Left renal cortex interstitium (tissue), 4 donors: ENCODE measurements around the gene PLXNA3. TPM values are rescaled to one million over a fixed set of nuclear protein-coding genes. Genes with fewer than 3 reads are reported as not detected.
"Not testable (repeated sequence)": the region's sequence is repeated elsewhere in the genome, so short reads cannot be mapped to it uniquely, and the experiment has no call there.

Experiments
- DNase-seq, 4 donors: peaks; one replicate each; pipeline ENCODE4 v3.0.0-alpha.2; 2013; ENCODE audit warnings: low read depth in 4 of 4, low spot score in 2 of 4, missing footprints in 1 of 4
- polyA plus RNA-seq, 4 donors: library from polyadenylated mRNA; unstranded; fragments of 120-200 nt; gene quantifications; one replicate each; pipeline ENCODE4 v1.2.1, GENCODE V29; 2013; ENCODE audit not compliant: insufficient read length in 4 of 4

PLXNA3 gene
- polyA plus RNA-seq, 4 donors = 34.7 to 66.9 (median 53.3) TPM

DNA sequence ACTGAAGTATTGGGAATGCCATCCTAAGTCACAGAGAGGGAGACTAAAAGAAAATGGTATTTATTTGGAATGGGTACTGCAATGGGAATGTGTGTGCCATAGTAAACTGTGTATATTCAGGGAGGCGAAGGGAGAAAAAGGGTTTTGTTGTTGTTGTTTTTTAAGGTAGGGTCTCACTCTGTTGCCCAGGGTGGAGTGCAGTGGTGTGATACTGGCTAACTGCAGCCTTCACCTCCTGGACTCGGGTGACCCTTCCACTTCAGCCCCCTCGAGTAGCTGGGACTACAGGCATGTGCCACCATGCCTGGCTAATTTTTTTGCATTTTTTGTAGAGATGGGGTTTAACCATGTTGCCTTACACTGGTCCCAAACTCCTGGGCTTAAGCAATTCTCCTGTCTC lies 36.6 kb downstream of the PLXNA3 start:
- no peak for DNase-seq

DNA sequence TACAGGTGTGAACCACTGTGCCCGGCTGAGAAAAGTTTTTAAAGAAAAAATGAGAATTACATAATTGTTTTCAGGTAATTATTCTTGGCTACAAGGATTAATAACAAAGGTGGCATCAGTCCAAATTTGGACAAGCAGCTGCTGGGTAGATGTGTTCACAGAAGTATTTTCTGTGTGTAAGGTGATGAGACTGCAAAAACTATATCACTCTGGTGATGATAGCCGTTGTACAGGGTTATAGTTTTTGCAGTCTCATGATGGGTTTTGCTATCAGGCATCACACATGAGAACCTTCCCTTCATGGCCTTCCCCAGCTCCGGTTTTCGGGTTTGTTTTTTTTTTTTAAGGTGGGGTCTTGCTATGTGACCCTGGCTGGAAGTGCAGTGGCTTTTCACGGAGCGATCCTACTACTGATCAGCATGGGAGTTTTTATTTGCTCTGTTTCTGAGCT lies 37.4 kb downstream of the PLXNA3 start:
- DNase-seq = no peak

DNA sequence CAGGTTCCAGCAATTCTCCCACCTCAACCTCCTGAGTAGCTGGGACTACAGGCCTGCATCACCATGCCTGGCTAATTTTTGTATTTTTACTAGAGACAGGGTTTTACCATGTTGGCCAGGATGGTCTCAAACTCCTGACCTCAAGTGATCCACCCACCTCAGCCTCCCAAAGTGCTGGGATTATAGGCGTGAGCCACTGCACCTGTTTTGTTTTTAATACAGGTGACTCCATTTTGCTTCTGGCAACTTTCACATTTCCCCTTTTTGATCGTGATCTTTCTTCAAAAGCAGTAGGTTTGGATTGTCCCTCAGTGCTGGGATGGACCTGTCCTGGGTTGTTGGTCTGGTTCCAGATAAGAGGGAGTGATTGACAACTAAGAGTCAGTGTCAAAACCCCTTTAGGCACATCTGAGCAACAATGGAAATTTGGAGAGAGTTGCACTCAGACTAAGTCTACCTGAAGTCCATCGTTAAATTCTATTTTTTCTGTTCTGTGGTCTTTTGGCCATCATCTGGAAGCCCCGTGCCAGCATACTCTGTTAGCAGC lies 38.6 kb downstream of the PLXNA3 start:
- DNase-seq = not testable (repeated sequence)

DNA sequence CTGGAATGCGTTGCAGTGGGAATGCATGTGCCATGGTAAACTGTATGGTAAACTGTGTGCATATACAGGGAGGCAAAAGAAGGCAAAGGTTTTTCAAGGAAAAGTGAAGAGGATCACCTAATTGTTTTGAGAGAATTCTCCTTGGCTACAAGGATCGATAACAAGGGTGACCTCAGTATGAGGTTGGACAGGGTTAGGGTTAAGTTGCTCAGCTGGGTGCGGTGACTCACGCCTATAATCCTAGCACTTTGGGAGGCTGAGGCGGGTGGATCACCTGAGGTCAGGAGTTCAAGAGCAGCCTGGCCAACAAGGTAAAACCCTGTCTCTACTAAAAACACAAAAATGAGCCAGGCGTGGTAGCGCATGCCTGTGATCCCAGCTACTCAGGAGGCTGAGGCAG lies 43.3 kb downstream of the PLXNA3 start:
- DNase-seq = not testable (repeated sequence)

DNA sequence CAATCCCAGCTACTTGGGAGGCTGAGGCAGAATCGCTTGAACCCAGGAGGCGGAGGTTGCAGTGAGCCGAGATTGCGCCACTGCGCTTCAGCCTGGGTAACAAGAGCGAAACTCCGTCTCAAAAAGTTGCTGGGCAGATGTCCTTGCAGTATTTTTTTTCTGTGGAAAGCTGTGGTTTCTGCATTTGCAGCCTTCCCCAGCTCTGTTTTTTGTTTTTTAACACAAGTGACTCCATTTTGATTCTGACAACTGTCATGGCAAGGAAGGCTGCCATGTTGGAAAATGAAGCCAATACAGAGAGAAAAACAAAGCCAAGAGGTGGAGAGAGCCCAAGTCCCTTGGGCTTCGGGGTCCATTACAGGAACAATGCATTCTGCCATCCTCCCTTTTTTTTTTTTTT lies 44.0 kb downstream of the PLXNA3 start:
- DNase-seq = no peak

DNA sequence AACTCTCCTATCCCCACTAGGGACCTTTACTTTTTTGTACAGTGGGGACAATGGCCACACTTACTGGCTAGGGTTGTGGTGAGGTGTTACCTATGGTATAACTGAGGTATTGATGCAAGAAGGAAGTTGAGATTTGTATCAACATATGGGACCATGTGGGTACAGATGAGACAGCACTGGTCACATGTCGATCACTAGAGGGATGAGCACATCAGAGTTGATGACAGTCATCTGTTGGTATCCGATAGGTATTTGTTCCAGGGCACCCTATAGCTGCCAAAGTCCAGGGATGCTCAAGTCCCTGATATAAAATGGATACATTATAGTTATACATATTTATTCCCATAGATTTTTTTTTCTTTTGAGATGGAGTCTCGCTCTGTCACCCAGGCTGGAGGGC lies 44.9 kb downstream of the PLXNA3 start:
- DNase-seq = no peak

DNA sequence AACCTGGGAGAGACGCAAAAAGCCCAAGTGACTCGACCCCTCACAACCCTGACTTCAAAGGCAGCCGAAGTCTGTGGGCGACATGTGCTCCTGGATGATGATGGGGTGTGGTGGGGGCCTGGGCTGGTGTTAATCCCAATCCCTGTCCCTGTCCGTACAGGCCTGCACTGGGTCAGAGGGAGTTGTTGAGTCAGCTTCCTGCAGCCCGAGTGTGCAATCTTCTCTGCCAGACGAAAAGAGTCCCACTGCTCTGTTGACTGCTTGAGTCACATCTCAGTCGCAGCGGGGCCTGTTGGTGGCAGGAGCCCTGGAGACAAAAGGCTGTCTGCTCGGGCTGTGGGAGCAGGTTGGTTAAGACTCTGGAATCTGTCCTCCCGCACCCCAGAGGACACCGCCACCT lies 47.7 kb downstream of the PLXNA3 start:
- no peak for DNase-seq

DNA sequence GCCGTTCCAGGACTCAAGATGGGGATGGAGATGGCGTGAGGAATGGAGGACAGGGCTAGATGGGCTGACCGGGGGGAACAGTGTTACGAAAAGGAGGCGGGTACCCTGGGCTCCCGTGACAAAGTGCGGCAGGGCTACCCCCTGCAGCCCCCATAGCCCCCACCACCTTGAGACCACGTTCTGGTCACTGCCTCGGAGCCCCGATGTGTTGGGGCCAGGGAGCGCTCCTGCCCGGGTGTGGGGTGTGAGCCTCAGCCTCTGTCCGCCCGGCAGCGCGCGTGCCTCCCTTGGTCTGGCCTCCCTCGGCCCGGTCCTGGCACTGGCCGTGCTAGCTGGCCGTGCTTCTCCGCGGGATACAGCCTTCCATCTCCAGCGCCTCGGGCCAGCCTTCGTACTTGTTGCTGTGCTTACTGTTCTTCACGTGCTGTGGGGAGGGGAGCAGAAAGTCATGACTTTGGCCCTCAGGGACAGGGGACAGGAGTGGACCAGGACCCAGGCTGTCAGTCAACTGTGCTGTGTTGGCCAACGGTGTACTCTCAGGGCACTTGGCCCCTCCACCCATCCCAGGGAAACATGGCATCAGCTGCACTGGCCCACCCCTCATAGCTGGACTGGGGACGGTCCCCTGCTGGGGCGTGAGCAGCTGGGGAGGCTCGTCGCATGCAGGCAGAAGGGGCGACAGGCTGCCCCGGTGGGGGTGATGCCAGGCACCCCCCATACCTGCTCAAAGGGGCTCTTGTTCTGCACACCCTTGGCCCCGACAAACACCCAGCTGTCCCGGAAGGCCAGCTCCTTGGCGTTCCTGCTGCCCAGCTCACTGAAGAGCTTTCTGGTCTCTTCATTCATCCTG lies 48.6 kb downstream of the PLXNA3 start:
- no peak for DNase-seq

DNA sequence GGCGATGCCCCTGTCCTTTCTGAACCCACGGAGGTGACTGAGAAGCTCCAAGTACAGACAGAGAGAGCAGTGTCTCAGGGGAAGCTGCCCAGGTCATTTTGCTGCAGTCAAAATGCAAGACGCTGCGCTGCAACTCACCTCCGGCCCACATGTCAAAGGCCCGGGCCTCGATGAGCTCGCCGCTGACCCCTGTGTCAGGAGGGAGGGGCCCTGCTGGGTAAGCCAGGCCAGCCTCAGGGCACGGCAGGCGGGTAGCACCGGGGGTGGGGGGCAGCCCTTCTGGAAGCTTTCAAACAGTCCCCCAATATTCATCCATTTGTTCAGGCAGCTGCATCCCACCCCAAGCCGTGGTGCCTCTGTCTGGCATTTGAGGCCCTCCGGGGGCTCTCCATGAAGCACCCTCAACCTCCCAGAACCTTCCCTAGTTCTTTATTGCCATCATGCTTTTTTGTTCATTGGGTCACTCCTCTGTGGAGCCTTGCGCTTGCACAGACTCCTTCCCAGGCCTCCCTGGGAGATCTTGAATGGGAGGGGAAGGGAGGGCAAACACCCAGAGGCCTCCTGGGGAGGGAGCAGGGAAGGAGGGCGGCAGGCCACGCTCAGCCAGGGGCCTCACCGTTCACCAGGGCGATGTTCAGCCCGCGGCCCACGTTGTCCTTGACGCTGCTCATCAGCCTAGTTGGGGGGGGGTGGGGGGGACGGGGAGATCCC lies 49.7 kb downstream of the PLXNA3 start:
- DNase-seq = no peak

DNA sequence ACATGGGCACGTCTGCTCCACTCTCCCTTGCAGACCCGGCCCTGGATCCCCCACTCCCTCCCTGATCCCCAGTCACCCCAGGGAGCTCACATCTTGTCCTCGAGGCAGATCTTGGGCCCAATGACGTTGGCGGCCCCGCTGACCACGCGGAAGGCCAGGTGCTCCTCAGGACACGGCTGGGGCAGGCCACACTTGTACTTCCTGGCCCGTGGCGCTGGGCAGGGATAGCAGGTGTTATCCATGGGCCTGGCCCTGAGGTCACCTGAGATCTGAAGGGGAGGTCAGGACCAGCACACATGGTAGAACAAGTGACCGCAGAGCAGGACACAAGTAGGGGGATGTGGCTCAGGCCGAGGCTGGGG lies 50.3 kb downstream of the PLXNA3 start:
- DNase-seq = no peak

DNA sequence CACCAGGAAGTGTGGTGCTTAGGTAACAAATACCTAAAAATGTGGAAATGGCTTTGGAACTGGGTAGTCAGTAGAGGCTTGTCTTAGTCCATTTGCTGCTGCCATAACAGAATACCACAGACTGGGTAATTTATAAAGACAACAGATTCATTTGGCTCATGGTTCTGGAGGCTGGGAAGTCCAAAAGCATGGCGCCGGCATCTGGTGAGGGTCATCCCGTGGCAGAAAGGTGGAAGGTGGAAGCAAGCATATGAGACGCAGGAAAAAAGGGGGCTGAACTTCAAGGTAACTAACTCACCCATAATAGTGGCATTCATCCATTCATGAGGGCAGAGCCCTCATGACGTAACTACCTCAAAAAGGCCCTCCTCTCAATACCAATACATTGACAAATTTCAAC lies 51.4 kb downstream of the PLXNA3 start:
- no peak for DNase-seq

DNA sequence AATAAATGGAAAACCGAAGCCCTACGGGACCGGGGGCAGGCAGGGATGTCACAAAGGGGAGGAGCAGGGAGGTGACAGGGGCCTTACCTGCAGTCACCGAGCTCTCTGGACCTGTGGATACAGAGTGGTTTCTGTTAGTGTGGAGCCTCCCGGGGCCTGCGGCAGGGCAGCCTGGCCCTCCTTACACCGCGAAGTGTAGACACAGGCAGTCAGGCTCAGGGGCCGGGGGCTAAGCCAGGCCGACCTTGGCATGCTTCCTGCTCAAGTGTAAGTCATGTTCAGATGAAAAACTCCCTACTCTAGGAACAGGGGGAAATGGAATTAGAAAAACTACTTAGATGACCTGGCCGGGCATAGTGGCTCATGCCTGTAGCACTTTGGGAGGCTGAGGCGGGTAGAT lies 53.7 kb downstream of the PLXNA3 start:
- DNase-seq = no peak

DNA sequence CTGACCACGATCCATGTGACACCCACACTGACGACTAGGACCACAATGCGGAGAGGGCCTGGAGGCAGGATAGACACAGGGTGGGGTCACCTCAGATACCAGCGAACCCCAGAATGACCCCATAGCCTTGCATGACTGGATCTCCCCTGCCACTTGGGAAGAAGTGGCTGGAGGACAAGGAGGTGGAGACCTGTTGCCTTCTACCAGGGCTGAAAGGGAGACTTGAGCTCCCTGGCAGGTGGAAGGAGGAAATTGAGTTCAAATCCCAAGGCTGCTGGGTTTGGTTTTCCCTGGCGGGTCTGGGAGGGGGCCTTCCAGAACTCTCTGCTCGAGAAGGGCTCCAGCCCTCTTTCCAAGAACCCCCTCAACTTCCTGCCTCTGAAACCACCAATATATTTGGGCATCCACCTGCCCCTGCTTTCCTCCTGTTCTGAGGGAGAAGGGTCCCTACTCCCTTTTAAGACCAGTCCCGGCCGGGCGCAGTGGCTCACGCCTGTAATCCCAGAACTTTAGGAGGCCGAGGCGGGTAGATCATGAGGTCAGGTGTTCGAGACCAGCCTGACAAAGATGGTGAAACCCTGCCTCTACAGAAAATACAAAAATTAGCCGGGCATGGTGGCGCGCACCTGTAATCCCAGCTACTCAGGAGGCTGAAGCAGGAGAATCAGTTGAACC lies 54.9 kb downstream of the PLXNA3 start:
- DNase-seq = no peak

DNA sequence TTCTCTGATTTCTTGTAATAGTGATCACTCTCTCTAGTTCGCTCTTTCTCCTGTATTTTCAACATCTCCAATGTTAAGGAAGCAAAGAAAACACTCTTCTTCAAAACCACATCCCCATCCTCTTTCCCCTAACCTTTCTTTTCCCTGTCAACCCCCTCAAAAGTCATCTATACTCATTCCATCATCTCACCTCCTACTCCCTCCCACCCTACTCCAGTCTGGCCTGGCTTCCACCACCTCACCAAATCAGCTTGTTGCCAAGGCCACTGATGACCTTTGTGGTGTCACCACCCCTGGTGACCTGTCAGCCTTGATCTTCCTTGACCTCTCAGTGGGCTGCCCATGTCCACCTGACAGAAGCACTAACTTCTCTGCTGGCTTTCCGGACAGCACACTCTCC lies 55.6 kb downstream of the PLXNA3 start:
- no peak for DNase-seq

DNA sequence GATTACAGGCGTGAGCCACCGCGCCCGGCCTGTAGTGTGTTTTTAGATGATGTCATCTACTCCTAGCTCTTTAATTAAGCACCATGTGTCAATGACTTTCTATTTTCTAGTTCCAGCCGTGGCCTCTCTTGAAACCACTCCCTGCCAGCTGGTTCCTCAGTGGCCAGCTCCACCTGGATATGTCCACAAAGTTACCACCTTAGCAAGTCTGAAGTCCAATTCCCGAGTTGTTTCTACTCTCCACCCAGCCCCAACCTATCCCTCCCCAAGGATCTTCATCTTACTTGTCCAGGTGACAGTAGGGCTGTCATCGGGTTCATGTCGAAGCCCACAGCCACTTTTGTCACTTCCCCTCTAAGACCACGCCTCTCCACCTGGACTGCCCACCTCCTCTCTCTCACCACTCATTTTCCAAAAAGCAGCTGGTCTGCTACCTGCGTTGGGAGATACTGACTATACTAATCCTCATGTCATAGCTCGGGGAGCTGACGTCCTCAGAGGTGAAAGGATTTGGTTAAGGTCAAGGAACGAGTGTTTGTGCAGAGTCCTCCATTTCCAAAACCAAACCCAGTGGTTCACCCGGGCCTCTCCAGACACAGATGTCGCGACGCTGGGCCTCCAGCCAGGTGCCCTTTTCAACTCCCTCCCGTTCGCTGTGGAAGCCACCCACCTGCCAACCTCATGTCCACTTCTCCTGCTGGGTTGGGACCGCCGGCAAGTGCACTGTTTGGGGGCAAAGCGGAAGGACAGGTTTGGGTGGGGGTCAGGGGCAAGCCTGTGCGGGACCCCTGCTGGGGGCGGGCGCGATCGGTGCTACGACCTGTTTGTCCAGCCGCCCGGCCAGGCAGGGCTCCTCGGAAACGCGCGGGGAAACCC lies 57.2 kb downstream of the PLXNA3 start:
- DNase-seq = no peak

DNA sequence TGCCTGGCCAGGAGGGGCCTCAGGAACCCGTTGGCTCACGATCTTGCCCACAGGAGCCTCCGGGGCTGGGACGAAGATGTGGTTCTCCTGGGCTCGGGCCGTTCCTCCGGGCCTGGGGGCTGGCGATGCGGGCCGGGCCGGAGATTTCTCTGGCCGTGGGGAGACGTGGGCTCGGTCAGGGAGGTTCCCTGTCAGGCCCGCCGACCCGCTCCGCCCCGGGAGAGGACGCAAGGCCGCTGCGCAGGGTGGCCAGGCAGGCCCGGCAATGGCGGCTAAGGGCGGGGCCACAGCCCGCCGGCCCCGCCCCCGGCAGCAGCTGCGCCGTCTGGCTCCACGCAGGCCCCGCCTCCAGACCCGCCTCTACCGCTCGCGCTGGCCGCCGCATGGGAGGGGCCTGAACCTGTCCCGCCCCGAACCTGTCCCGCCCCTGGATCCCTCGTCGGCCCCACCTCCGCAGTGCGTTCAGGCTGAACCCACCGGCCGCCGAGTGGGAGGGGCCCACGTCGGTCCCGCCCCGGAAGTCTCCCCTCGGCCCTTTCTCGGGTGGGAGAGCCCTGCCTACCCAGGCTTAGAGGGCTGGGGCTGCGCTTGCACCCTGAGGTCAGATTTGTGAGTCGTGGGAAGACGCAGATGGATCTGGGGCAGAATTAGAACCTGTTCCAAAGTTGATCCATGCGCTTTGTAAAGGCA lies 58.0 kb downstream of the PLXNA3 start, which contains the start of gene FAM3A:
TSS of gene FAM3A (minus strand) at position 267 of the 690 bp plus-strand sequence. CDS start 460 bp downstream, outside the sequence.
- DNase-seq = peak; percentile 60 to 75 (median 73)

DNA sequence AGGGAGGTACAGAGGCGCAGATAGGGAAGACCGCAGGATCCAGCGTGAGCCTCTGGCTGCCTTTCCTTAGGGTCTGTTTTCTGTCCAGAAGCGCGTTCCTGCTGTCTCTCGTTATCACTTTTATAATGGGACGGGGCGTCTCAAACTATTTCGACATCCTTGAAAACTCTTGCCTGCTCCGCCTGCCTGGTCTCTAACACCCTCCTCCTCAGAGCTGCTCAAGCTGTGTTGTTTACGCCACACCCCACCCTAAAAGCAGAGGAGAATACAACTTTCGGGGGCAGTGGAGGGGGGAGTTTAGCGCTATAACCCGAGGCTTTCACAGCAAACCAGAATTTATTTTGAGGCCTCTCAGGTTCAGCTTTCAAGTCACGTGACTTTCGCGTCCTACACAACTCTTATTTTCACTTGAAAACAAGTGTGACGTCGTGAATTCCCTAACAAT lies 58.6 kb downstream of the PLXNA3 start:
- DNase-seq = peak in 1 of 4 donors; percentile 49

DNA sequence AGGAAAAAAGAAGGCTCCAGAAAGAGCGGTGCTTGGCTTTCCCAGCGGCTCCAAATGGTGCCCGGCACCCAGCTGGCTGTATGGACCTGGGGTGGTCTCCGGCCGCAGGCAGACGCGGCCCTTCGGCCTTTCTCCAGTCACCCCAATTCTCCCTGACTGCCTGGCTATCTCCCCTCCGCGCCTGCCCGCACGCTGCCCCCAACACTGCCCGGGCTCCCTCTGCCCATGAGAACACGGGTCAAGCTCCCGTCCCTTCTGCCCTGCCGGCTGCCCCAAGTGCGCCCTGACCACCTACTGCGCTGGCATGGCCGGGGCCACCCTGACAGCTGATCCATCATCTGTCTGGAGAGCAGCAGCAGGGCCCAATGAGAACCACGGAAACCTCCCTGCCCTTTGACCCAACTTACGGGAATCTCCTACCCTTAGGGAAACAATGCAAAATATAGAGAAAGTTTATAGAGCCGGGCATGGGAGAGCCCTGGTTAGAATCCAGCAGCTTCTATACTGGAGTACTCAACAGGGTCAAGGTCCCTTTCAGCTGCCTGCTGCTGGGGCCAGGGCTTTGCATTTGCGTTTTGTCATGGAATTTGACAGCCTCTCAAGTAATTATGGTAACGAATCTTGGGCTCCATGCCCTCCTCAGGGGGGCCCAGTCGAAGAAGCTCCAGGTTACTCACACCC lies 59.2 kb downstream of the PLXNA3 start:
- no peak for DNase-seq

DNA sequence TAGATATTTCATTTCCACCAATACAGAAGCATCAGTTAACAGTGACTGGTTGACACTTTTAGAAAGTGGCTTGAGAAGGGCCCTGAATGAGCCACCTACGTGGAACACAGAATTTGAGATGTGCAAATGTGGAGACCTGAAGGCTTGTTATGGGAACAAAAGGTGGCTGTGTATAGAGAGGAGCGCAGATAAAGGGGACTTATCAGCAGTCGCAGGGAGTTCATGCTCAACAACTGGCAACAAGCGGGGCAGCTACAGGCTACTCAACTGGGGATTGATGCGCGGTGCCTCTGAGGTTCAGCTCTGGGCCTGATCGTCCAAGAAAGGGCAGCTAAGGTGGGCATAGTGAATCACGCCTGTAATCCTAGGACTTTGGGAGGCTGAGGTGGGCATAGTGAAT lies 61.3 kb downstream of the PLXNA3 start:
- DNase-seq = no peak
